Renal cortex interstitium (tissue), 11 donors: ENCODE data around the gene LRPAP1. TPM values are rescaled to one million over a fixed set of nuclear protein-coding genes. Genes with fewer than 3 reads are reported as not detected.
A peak's percentile ranks its signal among the peaks of the same experiment; 100 is the strongest.

ENCODE experiments used
- DNase-seq, 11 donors: peaks; one replicate each; pipeline ENCODE4 v3.0.0-alpha.2; 2013; ENCODE audit warnings: low read depth in 9 of 11, low spot score in 4 of 11; ENCODE audit errors: extremely low read depth in 1 of 11
- polyA plus RNA-seq, 3 donors: library from polyadenylated mRNA; unstranded; fragments of 120-200 nt; gene quantifications; one replicate each; pipeline ENCODE4 v1.2.1, GENCODE V29; 2013; ENCODE audit not compliant: insufficient read length in 3 of 3

LRPAP1 gene
- polyA plus RNA-seq, 3 donors = 164 to 210 (median 176) TPM

GRCh38 chr4:3498407-3498806 lies 33.8 kb downstream of the LRPAP1 start:
- no peak for DNase-seq

- no peak for DNase-seq
These were observed 34.5 kb downstream of the LRPAP1 start for GRCh38 chr4:3497523-3498389.

- DNase-seq = no peak
These were observed 35.1 kb downstream of the LRPAP1 start for GRCh38 chr4:3497095-3497494.

GRCh38 chr4:3496021-3496420 lies 36.2 kb downstream of the LRPAP1 start:
- DNase-seq = no peak

- DNase-seq = no peak
These were observed 36.8 kb downstream of the LRPAP1 start for GRCh38 chr4:3495204-3495975.

GRCh38 chr4:3494462-3494871 lies 37.8 kb downstream of the LRPAP1 start:
- DNase-seq = no peak

GRCh38 chr4:3493720-3494461 lies 38.3 kb downstream of the LRPAP1 start:
- DNase-seq = no peak

- no peak for DNase-seq
These were observed 39.2 kb downstream of the LRPAP1 start for GRCh38 chr4:3492741-3493719.

- no peak for DNase-seq
These were observed 40.4 kb downstream of the LRPAP1 start for GRCh38 chr4:3491681-3492405.

- DNase-seq = no peak
These were observed 42.7 kb downstream of the LRPAP1 start for GRCh38 chr4:3489451-3489962.

- DNase-seq = no peak
These were observed 43.4 kb downstream of the LRPAP1 start for GRCh38 chr4:3488820-3489219.

- DNase-seq = no peak
These were observed 44.4 kb downstream of the LRPAP1 start for GRCh38 chr4:3487861-3488260.

- DNase-seq = peak in 1 of 11 donors; percentile 26
These were observed 45.4 kb downstream of the LRPAP1 start for GRCh38 chr4:3486541-3487540.

- no peak for DNase-seq
These were observed 46.2 kb downstream of the LRPAP1 start for GRCh38 chr4:3485886-3486540.

- peak in 2 of 11 donors; percentile 34 for DNase-seq
These were observed 47.0 kb downstream of the LRPAP1 start for GRCh38 chr4:3485011-3485791.
